ENCODE results near the gene C4orf50.

The C4orf50 gene

DNA sequence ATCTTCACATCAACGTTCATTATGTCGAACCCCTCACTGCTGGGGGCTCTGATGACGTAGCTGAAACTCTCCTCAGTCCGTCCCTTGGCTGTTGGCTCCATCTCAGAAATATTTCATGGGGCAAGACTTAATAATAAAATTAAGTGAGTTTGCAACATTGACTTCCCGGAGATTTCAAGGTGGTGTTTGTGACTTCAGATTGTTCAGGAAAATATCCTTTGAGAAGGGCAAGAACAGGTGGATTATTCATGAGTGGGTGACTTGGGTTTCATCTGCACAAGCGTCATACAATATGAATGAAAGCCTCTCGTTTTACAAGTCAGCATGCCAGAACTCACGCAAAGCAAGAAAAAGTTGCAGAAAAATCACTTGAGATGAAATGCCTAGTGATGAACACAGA lies at the start of gene C4orf50:
TSS of gene C4orf50 (minus strand) at position 101 of the 400 bp plus-strand sequence.
- Histone ChIP-seq H3K4me1 (ENCODE audit: control insufficient read depth in 1 of 2, insufficient read depth in 2 of 2, low read length in 2 of 2) (no peaks in the 10 kb centered on the region), H3K9me3 (ENCODE audit: control insufficient read depth in 1 of 2, low read length in 2 of 2) (no peaks in the 10 kb centered on the region), H3K36me3 (ENCODE audit: control insufficient read depth in 1 of 2, insufficient read depth in 2 of 2, low read length in 2 of 2) (no peaks in the 10 kb centered on the region), H3K9ac (ENCODE audit: low read depth in 1 of 2, low read length in 2 of 2) (no peak within 1 kb of the TSS), H3K27me3 (ENCODE audit: control insufficient read depth in 1 of 2, insufficient read depth in 2 of 2, low read length in 2 of 2) (no peaks in the 10 kb centered on the region), H3K27ac (ENCODE audit: low read depth, low read length) (no peak within 1 kb of the TSS), H3K4me3 (ENCODE audit: low read depth in 1 of 2, low read length in 2 of 2) (no peak within 1 kb of the TSS)

DNA sequence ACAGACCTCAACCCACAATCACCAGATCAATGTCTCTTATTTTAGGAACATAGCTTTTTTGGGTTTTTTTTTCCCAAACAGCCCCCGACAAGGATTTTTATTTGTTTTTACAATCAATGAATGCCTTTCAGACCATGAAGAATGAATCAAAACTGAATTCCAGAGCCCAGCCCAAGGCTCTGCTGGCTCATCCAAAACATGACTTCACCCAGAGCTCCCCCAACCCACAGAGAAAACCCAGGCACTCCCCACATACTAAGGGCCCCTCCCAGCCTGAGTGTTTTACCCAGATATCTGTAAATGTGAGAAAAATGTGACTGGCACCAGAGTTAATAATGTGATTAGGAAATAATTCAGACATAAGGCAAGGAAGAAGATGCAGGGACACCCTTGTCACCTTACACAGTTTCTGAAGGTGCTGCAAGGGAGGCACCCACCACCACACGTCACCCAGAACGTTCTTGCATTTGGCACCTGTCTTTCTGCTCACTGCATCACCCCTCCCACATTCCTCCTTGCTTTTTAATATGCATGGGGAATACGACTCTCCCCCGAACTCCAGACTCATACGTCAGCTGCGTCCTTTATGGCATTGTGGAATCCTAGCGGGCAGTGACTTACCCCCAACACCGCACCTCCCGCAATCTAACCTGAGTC lies 47.8 kb upstream of the C4orf50 start:
- H3K9ac ChIP-seq (ENCODE audit: low read depth in 1 of 2, low read length in 2 of 2), result no peak overlapping the region
- no peak overlapping the region for H3K27ac ChIP-seq (ENCODE audit: low read depth, low read length)
- no peaks in the 10 kb centered on the region for H3K27me3 ChIP-seq (ENCODE audit: control insufficient read depth in 1 of 2, insufficient read depth in 2 of 2, low read length in 2 of 2)

GRCh38 chr4:6065166-6065565 lies 46.9 kb upstream of the C4orf50 start:
- H3K4me1 ChIP-seq (ENCODE audit: control insufficient read depth in 1 of 2, insufficient read depth in 2 of 2, low read length in 2 of 2), result no peaks in the 10 kb centered on the region
- no peaks in the 10 kb centered on the region for H3K36me3 ChIP-seq (ENCODE audit: control insufficient read depth in 1 of 2, insufficient read depth in 2 of 2, low read length in 2 of 2)
- H3K27me3 ChIP-seq (ENCODE audit: control insufficient read depth in 1 of 2, insufficient read depth in 2 of 2, low read length in 2 of 2), result no peaks in the 10 kb centered on the region
- H3K9ac ChIP-seq (ENCODE audit: low read depth in 1 of 2, low read length in 2 of 2), result no peak overlapping the region
- no peak overlapping the region for H3K27ac ChIP-seq (ENCODE audit: low read depth, low read length)
- no peak overlapping the region for H3K4me3 ChIP-seq (ENCODE audit: low read depth in 1 of 2, low read length in 2 of 2)
- H3K9me3 ChIP-seq (ENCODE audit: control insufficient read depth in 1 of 2, low read length in 2 of 2), result peaks cover 0 to 8% of the 10 kb centered on the region in 2 donors

More for the DNA sequence above, 47.8 kb upstream of the C4orf50 start:
- Histone ChIP-seq H3K4me1 (ENCODE audit: control insufficient read depth in 1 of 2, insufficient read depth in 2 of 2, low read length in 2 of 2) (no peaks in the 10 kb centered on the region), H3K36me3 (ENCODE audit: control insufficient read depth in 1 of 2, insufficient read depth in 2 of 2, low read length in 2 of 2) (no peaks in the 10 kb centered on the region), H3K9me3 (ENCODE audit: control insufficient read depth in 1 of 2, low read length in 2 of 2) (no peaks in the 10 kb centered on the region), H3K4me3 (ENCODE audit: low read depth in 1 of 2, low read length in 2 of 2) (no peak overlapping the region)

DNA sequence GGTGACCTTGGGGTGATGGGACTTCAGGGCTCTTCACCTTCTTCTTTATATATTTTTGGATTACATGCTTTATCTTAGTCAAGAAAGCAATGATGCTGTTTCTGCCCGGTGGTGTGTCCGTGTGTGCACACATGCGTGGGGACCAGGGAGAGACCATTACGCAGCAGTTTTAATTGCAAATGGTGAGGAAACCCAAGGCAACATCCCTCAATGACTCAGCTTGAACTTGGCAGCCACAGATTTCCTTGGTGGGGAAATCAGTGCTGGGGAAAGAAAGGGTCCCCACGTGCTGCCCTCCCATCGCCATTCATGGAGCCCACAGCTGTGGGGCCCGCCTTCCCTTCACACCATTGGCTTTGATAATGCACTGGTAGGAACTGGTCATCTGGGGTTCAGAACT lies 46.2 kb upstream of the C4orf50 start:
- H3K4me3 ChIP-seq (ENCODE audit: low read depth in 1 of 2, low read length in 2 of 2), result no peak overlapping the region
- H3K27me3 ChIP-seq (ENCODE audit: control insufficient read depth in 1 of 2, insufficient read depth in 2 of 2, low read length in 2 of 2), result no peaks in the 10 kb centered on the region
- H3K9me3 ChIP-seq (ENCODE audit: control insufficient read depth in 1 of 2, low read length in 2 of 2), result peaks cover 8 to 16% of the 10 kb centered on the region in 2 donors
- H3K27ac ChIP-seq (ENCODE audit: low read depth, low read length), result no peak overlapping the region
- no peak overlapping the region for H3K9ac ChIP-seq (ENCODE audit: low read depth in 1 of 2, low read length in 2 of 2)
- no peaks in the 10 kb centered on the region for H3K4me1 ChIP-seq (ENCODE audit: control insufficient read depth in 1 of 2, insufficient read depth in 2 of 2, low read length in 2 of 2)
- no peaks in the 10 kb centered on the region for H3K36me3 ChIP-seq (ENCODE audit: control insufficient read depth in 1 of 2, insufficient read depth in 2 of 2, low read length in 2 of 2)

DNA sequence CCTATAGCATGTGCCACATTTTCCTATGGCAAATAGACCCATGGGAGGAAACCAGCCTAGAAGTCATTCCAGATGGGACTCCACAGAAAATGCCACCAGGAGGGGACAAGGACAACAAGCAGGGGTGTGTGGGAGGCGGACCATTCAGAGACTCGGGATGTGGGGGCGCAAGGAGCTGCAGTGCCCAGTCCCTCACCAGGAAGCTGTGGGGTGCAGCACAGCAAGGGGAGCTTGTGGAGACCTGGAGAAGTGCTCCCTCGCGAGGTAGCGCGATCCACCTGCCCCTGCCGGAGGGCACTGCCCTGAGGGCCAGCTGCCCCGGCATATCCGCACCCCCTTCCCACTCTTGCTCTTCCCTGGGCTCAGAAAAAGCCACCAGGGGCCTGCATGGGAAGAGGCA lies 45.5 kb upstream of the C4orf50 start:
- Histone ChIP-seq H3K4me1 (ENCODE audit: control insufficient read depth in 1 of 2, insufficient read depth in 2 of 2, low read length in 2 of 2) (no peaks in the 10 kb centered on the region), H3K27me3 (ENCODE audit: control insufficient read depth in 1 of 2, insufficient read depth in 2 of 2, low read length in 2 of 2) (no peaks in the 10 kb centered on the region), H3K9ac (ENCODE audit: low read depth in 1 of 2, low read length in 2 of 2) (no peak overlapping the region), H3K36me3 (ENCODE audit: control insufficient read depth in 1 of 2, insufficient read depth in 2 of 2, low read length in 2 of 2) (no peaks in the 10 kb centered on the region), H3K4me3 (ENCODE audit: low read depth in 1 of 2, low read length in 2 of 2) (no peak overlapping the region), H3K9me3 (ENCODE audit: control insufficient read depth in 1 of 2, low read length in 2 of 2) (peaks cover 15 to 23% of the 10 kb centered on the region in 2 donors), H3K27ac (ENCODE audit: low read depth, low read length) (no peak overlapping the region)

GRCh38 chr4:6062133-6062532 lies 43.9 kb upstream of the C4orf50 start:
- Histone ChIP-seq H3K4me3 (ENCODE audit: low read depth in 1 of 2, low read length in 2 of 2) (no peak overlapping the region), H3K4me1 (ENCODE audit: control insufficient read depth in 1 of 2, insufficient read depth in 2 of 2, low read length in 2 of 2) (no peaks in the 10 kb centered on the region), H3K9me3 (ENCODE audit: control insufficient read depth in 1 of 2, low read length in 2 of 2) (peaks cover 30 to 39% of the 10 kb centered on the region in 2 donors), H3K27me3 (ENCODE audit: control insufficient read depth in 1 of 2, insufficient read depth in 2 of 2, low read length in 2 of 2) (no peaks in the 10 kb centered on the region), H3K36me3 (ENCODE audit: control insufficient read depth in 1 of 2, insufficient read depth in 2 of 2, low read length in 2 of 2) (no peaks in the 10 kb centered on the region), H3K27ac (ENCODE audit: low read depth, low read length) (no peak overlapping the region), H3K9ac (ENCODE audit: low read depth in 1 of 2, low read length in 2 of 2) (no peak overlapping the region)

DNA sequence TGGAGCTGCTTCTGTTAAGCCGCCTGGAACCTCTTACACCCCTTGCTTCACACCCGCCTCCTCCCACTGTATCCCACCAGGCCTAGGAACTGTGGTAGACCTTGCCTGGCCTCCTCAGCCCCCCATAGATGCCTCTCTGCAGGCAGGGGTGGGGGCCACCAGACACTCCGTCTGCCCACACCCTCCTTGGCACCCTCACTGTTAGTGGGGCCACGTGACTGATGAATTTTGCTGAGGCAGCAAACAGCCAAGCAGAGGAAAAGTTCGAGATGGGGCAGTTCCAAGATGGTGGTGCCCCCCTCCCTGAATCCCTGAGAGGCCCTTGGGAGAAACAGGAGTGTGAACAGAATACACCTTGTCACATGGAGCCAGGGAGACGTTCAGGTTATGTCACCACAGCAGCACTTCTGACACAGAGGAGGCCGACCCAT lies 41.2 kb upstream of the C4orf50 start:
- H3K4me1 ChIP-seq (ENCODE audit: control insufficient read depth in 1 of 2, insufficient read depth in 2 of 2, low read length in 2 of 2), result no peaks in the 10 kb centered on the region
- H3K36me3 ChIP-seq (ENCODE audit: control insufficient read depth in 1 of 2, insufficient read depth in 2 of 2, low read length in 2 of 2), result no peaks in the 10 kb centered on the region
- no peak overlapping the region for H3K4me3 ChIP-seq (ENCODE audit: low read depth in 1 of 2, low read length in 2 of 2)
- no peak overlapping the region for H3K9ac ChIP-seq (ENCODE audit: low read depth in 1 of 2, low read length in 2 of 2)
- H3K27ac ChIP-seq (ENCODE audit: low read depth, low read length), result no peak overlapping the region
- peaks cover 33 to 40% of the 10 kb centered on the region in 2 donors for H3K9me3 ChIP-seq (ENCODE audit: control insufficient read depth in 1 of 2, low read length in 2 of 2)
- H3K27me3 ChIP-seq (ENCODE audit: control insufficient read depth in 1 of 2, insufficient read depth in 2 of 2, low read length in 2 of 2), result no peaks in the 10 kb centered on the region

DNA sequence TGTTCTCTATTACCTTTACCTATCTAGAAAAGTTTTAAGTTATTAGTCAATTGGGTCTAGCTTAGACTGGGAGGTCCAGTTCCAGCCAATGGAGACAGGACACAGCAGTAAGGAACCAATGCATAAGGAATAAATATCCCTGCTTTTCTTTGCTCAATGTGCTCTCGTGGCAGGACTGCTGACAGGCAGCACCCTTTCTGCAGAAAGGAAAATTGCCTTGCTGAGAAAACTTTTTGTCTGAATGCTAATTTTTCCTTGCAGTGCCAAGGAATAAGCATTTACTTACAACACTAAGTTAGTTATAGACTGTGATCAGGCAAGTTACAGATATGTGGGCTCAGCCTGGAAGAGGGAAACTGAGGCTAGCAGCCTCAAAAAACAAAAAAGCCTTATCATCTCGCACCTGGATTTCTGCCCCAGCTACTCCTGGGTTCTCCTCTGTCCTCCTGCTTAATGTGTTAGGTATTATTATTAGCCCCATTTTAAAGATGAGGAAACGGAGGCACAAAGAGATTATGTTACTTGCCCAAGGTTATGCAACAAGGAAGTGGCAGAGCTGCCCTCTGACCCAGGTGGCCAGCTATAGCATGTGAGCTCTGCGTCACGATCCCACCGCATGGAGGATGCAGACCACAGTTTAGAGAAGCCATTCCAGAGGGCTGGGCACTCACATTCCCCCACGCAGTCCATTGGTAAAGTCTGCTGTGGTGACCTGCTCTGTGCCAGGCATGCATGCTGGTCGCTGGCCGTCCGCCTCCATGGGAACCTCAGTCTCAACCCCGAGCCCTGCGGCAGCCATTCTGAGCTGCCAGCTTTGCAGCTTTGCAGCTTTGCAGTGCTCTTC lies 40.5 kb upstream of the C4orf50 start:
- no peak overlapping the region for H3K4me3 ChIP-seq (ENCODE audit: low read depth in 1 of 2, low read length in 2 of 2)
- no peaks in the 10 kb centered on the region for H3K27me3 ChIP-seq (ENCODE audit: control insufficient read depth in 1 of 2, insufficient read depth in 2 of 2, low read length in 2 of 2)
- no peak overlapping the region for H3K27ac ChIP-seq (ENCODE audit: low read depth, low read length)
- H3K9ac ChIP-seq (ENCODE audit: low read depth in 1 of 2, low read length in 2 of 2), result no peak overlapping the region
- peaks cover 33 to 40% of the 10 kb centered on the region in 2 donors for H3K9me3 ChIP-seq (ENCODE audit: control insufficient read depth in 1 of 2, low read length in 2 of 2)
- H3K36me3 ChIP-seq (ENCODE audit: control insufficient read depth in 1 of 2, insufficient read depth in 2 of 2, low read length in 2 of 2), result no peaks in the 10 kb centered on the region
- no peaks in the 10 kb centered on the region for H3K4me1 ChIP-seq (ENCODE audit: control insufficient read depth in 1 of 2, insufficient read depth in 2 of 2, low read length in 2 of 2)

DNA sequence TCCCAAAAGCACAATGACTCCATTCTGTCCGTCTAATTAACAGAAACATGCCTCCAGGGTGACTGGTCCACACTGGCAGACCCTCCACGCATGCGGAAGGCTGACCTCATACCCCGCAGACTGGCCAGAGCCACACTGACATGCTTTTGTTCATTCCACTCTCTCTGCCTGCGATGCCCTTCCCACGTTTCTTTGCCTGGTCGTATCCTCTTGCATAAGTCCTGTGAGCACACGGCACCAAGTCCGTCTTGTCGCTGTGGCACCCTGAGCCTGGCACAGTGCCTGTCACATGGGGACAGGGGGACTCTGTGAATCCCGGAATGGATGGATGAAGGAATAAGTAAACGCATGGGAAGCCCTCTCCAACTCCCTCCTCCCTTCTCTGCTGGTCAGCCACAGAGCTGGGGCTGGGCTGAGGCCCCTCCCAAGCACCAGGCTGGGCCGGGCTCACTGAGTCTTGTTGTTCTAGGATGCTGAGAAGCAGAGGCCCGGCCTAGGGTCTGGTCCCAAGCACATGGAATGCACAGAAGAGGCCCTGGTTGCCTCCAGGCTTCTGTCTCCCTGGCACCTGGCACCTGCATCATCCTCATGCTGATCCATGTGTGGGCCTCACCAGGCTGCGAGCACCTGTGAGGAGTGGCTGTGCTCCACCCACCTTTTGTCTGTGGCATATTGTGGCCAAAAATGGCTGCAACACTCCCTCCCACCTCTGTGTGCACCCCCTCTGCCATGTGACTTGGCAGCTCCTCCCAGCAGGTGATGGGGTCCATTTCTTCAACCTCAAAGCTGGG lies 38.9 kb upstream of the C4orf50 start:
- H3K9me3 ChIP-seq (ENCODE audit: control insufficient read depth in 1 of 2, low read length in 2 of 2), result peaks cover 33 to 40% of the 10 kb centered on the region in 2 donors

DNA sequence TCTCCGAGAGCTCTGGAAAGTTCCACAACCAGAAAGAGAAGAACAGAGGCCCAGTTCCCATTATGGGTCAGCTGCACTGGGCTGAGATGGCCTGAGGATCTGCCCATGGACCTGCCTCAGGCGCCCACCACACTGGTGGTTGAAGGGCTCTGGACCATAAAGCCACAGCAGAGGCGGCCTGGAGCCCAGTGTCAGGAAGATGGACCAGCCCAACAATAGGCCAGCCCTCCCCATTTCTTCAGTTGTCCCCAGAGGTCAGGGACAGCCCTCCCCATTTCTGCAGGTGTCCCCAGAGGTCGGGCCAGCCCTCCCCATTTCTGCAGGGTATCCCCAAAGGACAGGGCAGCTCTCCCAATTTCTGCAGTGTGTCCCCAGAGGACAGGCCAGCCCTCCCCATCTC lies 37.2 kb upstream of the C4orf50 start:
- no peaks in the 10 kb centered on the region for H3K27me3 ChIP-seq (ENCODE audit: control insufficient read depth in 1 of 2, insufficient read depth in 2 of 2, low read length in 2 of 2)
- H3K27ac ChIP-seq (ENCODE audit: low read depth, low read length), result no peak overlapping the region

More for the DNA sequence above, 38.9 kb upstream of the C4orf50 start:
- no peaks in the 10 kb centered on the region for H3K27me3 ChIP-seq (ENCODE audit: control insufficient read depth in 1 of 2, insufficient read depth in 2 of 2, low read length in 2 of 2)
- no peak overlapping the region for H3K27ac ChIP-seq (ENCODE audit: low read depth, low read length)
- H3K4me1 ChIP-seq (ENCODE audit: control insufficient read depth in 1 of 2, insufficient read depth in 2 of 2, low read length in 2 of 2), result no peaks in the 10 kb centered on the region
- no peaks in the 10 kb centered on the region for H3K36me3 ChIP-seq (ENCODE audit: control insufficient read depth in 1 of 2, insufficient read depth in 2 of 2, low read length in 2 of 2)
- no peak overlapping the region for H3K9ac ChIP-seq (ENCODE audit: low read depth in 1 of 2, low read length in 2 of 2)
- no peak overlapping the region for H3K4me3 ChIP-seq (ENCODE audit: low read depth in 1 of 2, low read length in 2 of 2)

More for the DNA sequence above, 37.2 kb upstream of the C4orf50 start:
- H3K4me1 ChIP-seq (ENCODE audit: control insufficient read depth in 1 of 2, insufficient read depth in 2 of 2, low read length in 2 of 2), result no peaks in the 10 kb centered on the region
- no peak overlapping the region for H3K9ac ChIP-seq (ENCODE audit: low read depth in 1 of 2, low read length in 2 of 2)
- peaks cover 33 to 34% of the 10 kb centered on the region in 2 donors for H3K9me3 ChIP-seq (ENCODE audit: control insufficient read depth in 1 of 2, low read length in 2 of 2)
- no peak overlapping the region for H3K4me3 ChIP-seq (ENCODE audit: low read depth in 1 of 2, low read length in 2 of 2)
- H3K36me3 ChIP-seq (ENCODE audit: control insufficient read depth in 1 of 2, insufficient read depth in 2 of 2, low read length in 2 of 2), result no peaks in the 10 kb centered on the region
